K562 treated with DMSO at 1 percent for 4 hours (cell line): Measurements from ENCODE around the gene FXYD1. TPM values are rescaled to one million over a fixed set of nuclear protein-coding genes. Genes with fewer than 3 reads are reported as not detected.

Source experiments
- total RNA-seq: library from RNA; unstranded; fragments of 300-600 nt; gene quantifications from 2 replicates; pipeline ENCODE4 v1.2.3, GENCODE V29; 2022; ENCODE audit not compliant: insufficient read depth

The FXYD1 gene
- total RNA-seq = not detected in 2 replicates

DNA sequence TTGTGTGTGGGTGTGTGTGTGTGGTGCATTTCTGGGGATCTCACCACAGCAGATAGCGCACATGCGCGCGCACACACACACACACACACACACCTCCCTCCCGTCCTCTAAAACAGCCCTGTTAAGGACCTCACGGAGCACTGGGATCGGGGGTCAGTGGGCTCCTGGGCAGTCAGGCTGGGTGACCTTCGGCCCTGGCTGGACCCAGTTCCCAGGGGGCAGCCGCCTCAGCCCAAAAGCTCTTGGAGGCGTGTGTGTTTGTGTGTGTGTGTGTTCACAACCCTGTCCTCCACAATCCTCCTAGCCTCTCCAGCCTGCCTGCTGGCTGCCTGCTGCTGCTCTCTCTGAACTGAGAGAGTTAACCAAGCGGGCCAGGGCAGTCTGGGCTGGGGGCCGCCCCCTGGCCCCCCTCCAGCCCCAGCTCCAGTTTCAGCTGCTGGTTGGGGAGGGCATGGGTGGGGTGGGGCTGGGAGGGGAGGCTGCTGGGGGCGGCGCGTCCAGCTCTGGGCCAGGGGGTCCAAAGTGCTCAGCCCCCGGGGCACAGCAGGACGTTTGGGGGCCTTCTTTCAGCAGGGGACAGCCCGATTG, at the start of gene FXYD1:
Gene FXYD1 (plus strand): TSS at position 520 of the 588 bp plus-strand sequence. CDS start 1,256 bp downstream, outside the sequence.

DNA sequence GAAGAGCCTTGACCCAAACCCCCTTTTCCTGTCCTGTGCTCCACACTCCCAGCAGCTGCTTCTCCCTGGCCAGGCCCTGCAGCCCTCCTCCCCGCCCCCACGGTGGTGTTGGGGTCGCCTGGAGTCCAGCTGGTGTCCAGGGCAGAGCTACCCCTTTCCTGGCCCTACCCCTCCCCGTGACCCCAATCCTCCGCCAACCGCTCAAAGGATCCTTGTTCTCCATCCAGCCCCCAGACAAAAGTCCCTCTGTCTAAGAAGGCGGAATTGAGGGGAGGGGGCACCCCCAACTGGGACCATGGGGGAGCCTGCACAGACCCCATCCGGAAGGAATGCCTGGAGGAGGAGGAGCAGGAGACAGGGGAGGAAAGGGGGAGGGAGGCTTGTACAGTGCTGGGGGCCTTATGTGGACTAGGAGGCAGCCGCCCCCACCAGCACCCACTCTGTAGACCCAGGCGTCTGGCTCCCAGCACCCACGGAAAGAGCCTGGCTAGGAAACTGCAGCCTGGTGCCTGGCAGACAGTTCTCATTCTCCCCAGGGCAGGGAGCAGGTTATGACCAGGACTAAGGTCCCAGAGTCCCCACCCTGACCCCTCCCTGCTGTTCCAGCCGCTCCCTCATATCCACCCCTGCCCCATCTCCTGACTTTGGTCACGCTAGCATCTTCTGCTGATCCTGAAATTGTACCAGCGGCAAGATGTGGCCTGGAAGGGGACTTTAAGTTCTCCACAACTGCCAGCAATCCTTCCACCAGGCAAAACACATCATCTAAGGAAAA, 23.3 kb upstream of the FXYD1 start, which contains the start of gene FXYD3:
Gene FXYD3 (plus strand): TSS at position 647 of the 775 bp plus-strand sequence. CDS start 3,554 bp downstream, outside the sequence.

DNA sequence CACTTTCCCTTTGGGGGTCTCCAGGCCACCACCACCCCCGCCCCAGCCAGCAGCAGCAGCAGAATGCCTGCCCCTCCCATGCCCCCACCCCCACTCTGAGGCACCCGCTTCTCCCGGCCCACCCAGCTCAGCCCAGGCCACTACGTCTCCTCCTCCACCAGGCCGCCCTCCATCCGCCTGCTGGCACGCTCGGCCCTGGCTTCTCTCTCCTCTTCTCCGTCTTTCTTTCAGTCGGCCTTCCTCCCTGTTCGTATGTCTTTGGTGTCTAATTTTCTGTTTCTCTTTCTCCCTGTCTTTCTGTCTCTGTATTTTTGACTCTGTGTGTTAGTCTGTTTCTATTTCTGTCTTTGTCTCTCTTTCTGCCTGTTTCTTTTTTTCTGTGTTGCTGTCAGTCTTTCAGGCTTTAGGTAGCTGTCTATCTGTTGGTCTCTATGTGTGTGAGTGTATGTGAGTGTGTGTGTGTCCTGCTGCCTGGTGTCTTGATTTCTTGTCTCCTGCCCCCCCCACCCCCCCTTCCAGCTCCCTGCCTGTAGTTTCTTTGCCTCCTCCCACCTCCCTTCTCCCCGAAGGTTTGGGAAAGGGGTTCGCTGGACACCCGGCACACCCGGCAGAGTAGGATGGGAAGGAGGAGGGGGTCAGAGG, 3.9 kb upstream of the FXYD1 start, which contains the start of gene LGI4:
Gene LGI4 (minus strand): TSS at position 459 of the 642 bp plus-strand sequence. CDS start 379 bp downstream, at position 80.

DNA sequence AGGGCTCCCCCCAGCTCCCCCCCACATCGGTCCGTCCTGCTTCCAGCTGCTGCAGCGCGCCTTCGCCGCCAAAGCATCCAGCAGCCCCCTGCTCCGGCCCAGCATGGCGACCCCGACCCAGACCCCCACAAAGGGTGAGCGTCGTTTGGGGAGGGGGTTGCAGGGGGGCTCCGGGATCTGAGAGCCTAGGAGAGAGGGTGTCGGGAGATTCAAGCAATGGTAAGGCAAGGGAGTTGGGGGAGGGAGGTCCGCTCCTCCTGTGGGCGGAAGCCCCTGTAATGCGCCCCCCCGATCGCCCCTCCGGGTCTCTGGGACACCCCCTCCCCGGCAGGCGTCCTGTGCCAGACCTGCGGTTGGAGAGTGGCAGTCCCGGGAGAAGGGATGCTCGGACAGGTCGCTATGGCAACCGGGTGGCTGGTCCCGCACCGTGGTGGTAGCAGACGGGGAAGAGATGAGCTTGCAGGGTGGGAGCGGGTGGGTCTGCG, 4.6 kb downstream of the FXYD1 start, which contains the start of gene FXYD7:
Gene FXYD7 (plus strand): TSS at position 25 of the 485 bp plus-strand sequence. CDS start 79 bp downstream, at position 104.

DNA sequence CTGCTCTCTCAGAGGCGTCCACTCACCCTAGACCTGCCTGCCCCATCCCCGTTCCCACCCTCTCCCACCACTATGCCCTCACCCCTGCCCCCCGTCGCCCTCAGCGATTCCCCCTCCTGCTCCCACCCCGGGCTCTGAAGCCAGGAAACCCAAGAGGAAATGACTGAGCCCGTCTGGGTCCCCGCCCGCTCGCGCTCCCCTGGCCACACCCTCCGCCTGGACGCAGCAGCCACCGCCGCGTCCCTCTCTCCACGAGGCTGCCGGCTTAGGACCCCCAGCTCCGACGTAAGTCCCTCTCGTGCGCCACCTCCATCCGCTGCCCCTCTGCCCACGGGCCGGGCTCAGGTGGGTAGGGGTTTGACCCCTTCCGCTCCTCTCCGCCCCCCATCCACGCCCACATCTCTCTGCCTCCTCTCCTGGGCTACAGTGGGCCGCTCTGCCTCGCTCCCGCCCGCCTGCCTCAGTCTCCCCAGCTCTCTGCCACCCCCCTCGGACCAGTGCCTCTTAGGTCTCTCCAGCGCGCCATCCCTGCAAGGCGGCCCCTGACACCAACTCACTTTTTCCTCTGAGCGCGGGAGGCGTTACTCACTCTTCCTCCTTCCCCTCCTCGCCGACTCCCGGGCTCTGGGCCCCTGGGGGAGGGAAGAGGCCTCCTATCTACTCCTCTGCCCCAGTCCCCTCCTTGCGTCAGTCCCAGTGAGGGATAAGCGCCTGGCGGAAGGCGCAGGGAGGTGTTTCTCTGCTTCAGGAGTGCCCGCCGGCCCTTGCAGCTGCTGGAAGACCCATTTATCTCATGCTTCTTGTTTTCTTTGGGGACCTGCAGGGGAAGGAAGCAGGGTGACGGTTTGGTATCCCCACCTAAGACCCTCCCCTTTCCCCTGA, 16.1 kb downstream of the FXYD1 start, which contains the start of gene FXYD5:
Gene FXYD5 (plus strand): TSS at position 211 of the 882 bp plus-strand sequence. CDS start 816 bp downstream, outside the sequence.

Other genes starting within 250 kb of the FXYD1 start
- gene ZNF30, start 211.9 kb upstream of the FXYD1 start, total RNA-seq = 8.5 and 17.1 TPM in 2 replicates
- gene ZNF792, start 174.6 kb upstream of the FXYD1 start, total RNA-seq = 2.9 and 3.1 TPM in 2 replicates
- gene GRAMD1A, start 138.5 kb upstream of the FXYD1 start, total RNA-seq = 71.0 and 92.8 TPM in 2 replicates
- gene SCN1B, start 108.4 kb upstream of the FXYD1 start, total RNA-seq = 4.4 and 5.1 TPM in 2 replicates
- 2.3 and 3.3 TPM in 2 replicates for gene HPN, start 97.1 kb upstream of the FXYD1 start, total RNA-seq
- not detected in 2 replicates for gene FXYD3, start 23.0 kb upstream of the FXYD1 start, total RNA-seq
- gene LGI4, start 3.8 kb upstream of the FXYD1 start, total RNA-seq = 0.47 and 2.3 TPM in 2 replicates
- gene FXYD7, start 4.4 kb downstream of the FXYD1 start, total RNA-seq = 2.7 TPM in 1 of 2 replicates, not detected in the other
- gene FXYD5, start 15.9 kb downstream of the FXYD1 start, total RNA-seq = 333 and 372 TPM in 2 replicates
- gene FAM187B, start 89.9 kb downstream of the FXYD1 start, total RNA-seq = not detected in 2 replicates
- 53.8 and 59.3 TPM in 2 replicates for gene LSR, start 110.2 kb downstream of the FXYD1 start, total RNA-seq
- gene USF2, start 130.1 kb downstream of the FXYD1 start, total RNA-seq = 172 and 187 TPM in 2 replicates
- 3.5 and 5.3 TPM in 2 replicates for gene HAMP, start 143.7 kb downstream of the FXYD1 start, total RNA-seq
- gene MAG, start 153.3 kb downstream of the FXYD1 start, total RNA-seq = 0.54 and 1.9 TPM in 2 replicates
- gene CD22, start 190.4 kb downstream of the FXYD1 start, total RNA-seq = 5.8 and 9.1 TPM in 2 replicates
- not detected in 2 replicates for gene FFAR1, start 209.1 kb downstream of the FXYD1 start, total RNA-seq
- gene FFAR3, start 219.6 kb downstream of the FXYD1 start, total RNA-seq = not detected in 2 replicates
- gene GPR42, start 232.2 kb downstream of the FXYD1 start, total RNA-seq = not detected in 2 replicates